Common myeloid progenitor, CD34-positive (primary cell): ENCODE data around the gene PPP6R3.
"Not testable (repeated sequence)": the region's sequence is repeated elsewhere in the genome, so short reads cannot be mapped to it uniquely, and the experiment has no call there.

ENCODE experiments used
- CTCF ChIA-PET: fragments of 350-600 bp; sonication (Branson Sonifier 250); formaldehyde crosslinking; loops from one replicate; lab custom pipeline; 2021; ENCODE audit warnings: antibody characterized with exemption; lab: Charles Lee
- POLR2A ChIA-PET: fragments of 350-600 bp; sonication (Branson Sonifier 250); formaldehyde crosslinking; loops from one replicate; lab custom pipeline; 2021; ENCODE audit warnings: antibody characterized with exemption; lab: Charles Lee
- DNase-seq, 3 donors: peaks; one replicate each; pipeline versions ENCODE4 v3.0.0 to v3.0.0-alpha.2; 2013
- H3K27ac ChIP-seq, 2 experiments: 1 replicate in 1 of 2; 2 replicates in 1 of 2; pipeline ENCODE4 v1.7.0; 2013; ENCODE audit warnings: inconsistent platforms in 2 of 2, low read length in 2 of 2, mild to moderate bottlenecking in 2 of 2, low read depth in 1 of 2, moderate library complexity in 1 of 2; ENCODE audit not compliant: severe bottlenecking in 2 of 2, insufficient read depth in 1 of 2, poor library complexity in 1 of 2
- H3K27me3 ChIP-seq, 5 experiments: replicated peaks in 2 of 5; 1 replicate in 3 of 5; 2 replicates in 2 of 5; pipeline versions ENCODE4 v1.6.1 to v1.7.0; 2013; ENCODE audit warnings: low read length in 4 of 5, mild to moderate bottlenecking in 2 of 5, moderate library complexity in 2 of 5, inconsistent platforms in 1 of 5; ENCODE audit not compliant: insufficient read depth in 5 of 5, control insufficient read depth in 4 of 5
- H3K36me3 ChIP-seq, 4 experiments: 1 replicate in 2 of 4; 2 replicates in 2 of 4; pipeline versions ENCODE4 v1.6.1 to v1.7.0; 2013; ENCODE audit warnings: low read length in 3 of 4, control low read depth in 1 of 4, mild to moderate bottlenecking in 1 of 4; ENCODE audit not compliant: control insufficient read depth in 4 of 4, insufficient read depth in 4 of 4
- H3K4me1 ChIP-seq, 4 experiments: 1 replicate in 3 of 4; 2 replicates in 1 of 4; pipeline versions ENCODE4 v1.6.1 to v1.7.1; 2013; ENCODE audit warnings: low read length in 3 of 4, mild to moderate bottlenecking in 3 of 4, control low read depth in 1 of 4, inconsistent platforms in 1 of 4, moderate library complexity in 1 of 4; ENCODE audit not compliant: control insufficient read depth in 4 of 4, insufficient read depth in 4 of 4; ENCODE audit errors: control extremely low read depth in 1 of 4
- H3K4me3 ChIP-seq, 7 experiments: 1 replicate in 4 of 7; 2 replicates in 3 of 7; pipeline versions ENCODE4 v1.5.1 to v1.7.0; 2013; ENCODE audit warnings: mild to moderate bottlenecking in 7 of 7, low read length in 6 of 7, moderate library complexity in 6 of 7, inconsistent platforms in 2 of 7, low read depth in 2 of 7, control low read depth in 1 of 7; ENCODE audit not compliant: insufficient read depth in 4 of 7, control insufficient read depth in 1 of 7; ENCODE audit errors: extremely low read depth in 1 of 7
- H3K9me3 ChIP-seq, 5 experiments: 1 replicate in 4 of 5; 2 replicates in 1 of 5; pipeline versions ENCODE4 v1.6.1 to v1.7.1; 2013; ENCODE audit warnings: low read length in 4 of 5, mild to moderate bottlenecking in 2 of 5, inconsistent platforms in 1 of 5, low read depth in 1 of 5, moderate library complexity in 1 of 5; ENCODE audit not compliant: control insufficient read depth in 4 of 5, insufficient read depth in 2 of 5; ENCODE audit errors: control extremely low read depth in 1 of 5
- WGBS: methylation state at CpG from one replicate; pipeline ENCODE4 v1.1.5; 2013; ENCODE audit not compliant: insufficient coverage; 5-methylcytosine and 5-hydroxymethylcytosine counted together

The PPP6R3 gene

DNA sequence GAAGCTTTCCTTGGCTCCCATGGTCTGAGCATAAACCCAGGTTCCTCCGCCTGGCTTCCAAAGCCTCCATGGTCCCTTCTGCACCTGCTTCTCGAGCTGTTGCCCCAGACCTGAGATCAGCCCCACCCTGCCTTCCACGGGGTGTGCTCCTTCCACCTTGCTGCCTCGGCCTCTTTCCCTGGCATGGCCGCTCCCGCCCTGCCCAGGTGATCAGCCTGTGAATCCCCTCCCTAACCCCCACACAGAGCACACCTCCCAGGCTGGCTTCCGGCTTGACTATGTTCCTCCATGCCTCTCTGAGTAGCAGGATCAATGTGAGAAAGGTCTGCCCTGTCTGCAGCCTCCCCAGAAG, 2.7 kb upstream of the PPP6R3 start:
- Histone ChIP-seq H3K27me3 (peaks cover 0 to 2% (median 0%) of the 10 kb centered on the region in 5 experiments), H3K9me3 (no peaks in the 10 kb centered on the region), H3K4me3 (no peak overlapping the region), H3K36me3 (peaks cover 0 to 3% (median 0%) of the 10 kb centered on the region in 4 experiments), H3K27ac (no peak overlapping the region), H3K4me1 (peaks cover 13 to 19% (median 18%) of the 10 kb centered on the region in 4 experiments)
- WGBS, result 94% methylated on average over 7 of the region's 7 CpGs
- no peak for DNase-seq
- POLR2A ChIA-PET, result no interaction called here
- CTCF ChIA-PET, result interaction anchor here (0.6 to 1.0 kb wide), 2 partner anchors 8 to 13 kb away, joined by 3 to 4 read pairs; no protein-coding TSS in a partner anchor

DNA sequence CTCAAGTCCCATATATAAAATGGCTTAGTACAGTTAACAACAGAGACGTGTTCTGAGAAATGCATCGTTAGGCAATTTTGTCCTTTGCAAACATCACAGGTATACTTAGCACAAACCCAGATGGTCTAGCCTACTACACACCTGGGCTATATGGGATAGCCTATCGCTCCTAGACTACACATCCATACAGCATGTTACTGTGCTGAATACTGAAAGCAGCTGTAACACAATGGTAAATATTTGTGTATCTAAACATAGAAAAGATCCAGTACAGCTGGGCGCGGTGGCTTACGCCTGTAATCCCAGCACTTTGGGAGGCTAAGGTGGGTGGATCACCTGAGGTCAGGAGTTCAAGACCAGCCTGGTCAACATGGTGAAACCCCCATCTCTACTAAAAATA, 2.2 kb upstream of the PPP6R3 start:
- H3K27me3 ChIP-seq, DNase-seq, H3K4me3 ChIP-seq, H3K27ac ChIP-seq, CTCF ChIA-PET, H3K36me3 ChIP-seq, H3K9me3 ChIP-seq, POLR2A ChIA-PET: not testable (repeated sequence)
- H3K4me1 ChIP-seq, result peaks cover 16 to 23% (median 22%) of the 10 kb centered on the region in 4 experiments
- 100% methylated on average over 1 of the region's 6 CpGs for WGBS

DNA sequence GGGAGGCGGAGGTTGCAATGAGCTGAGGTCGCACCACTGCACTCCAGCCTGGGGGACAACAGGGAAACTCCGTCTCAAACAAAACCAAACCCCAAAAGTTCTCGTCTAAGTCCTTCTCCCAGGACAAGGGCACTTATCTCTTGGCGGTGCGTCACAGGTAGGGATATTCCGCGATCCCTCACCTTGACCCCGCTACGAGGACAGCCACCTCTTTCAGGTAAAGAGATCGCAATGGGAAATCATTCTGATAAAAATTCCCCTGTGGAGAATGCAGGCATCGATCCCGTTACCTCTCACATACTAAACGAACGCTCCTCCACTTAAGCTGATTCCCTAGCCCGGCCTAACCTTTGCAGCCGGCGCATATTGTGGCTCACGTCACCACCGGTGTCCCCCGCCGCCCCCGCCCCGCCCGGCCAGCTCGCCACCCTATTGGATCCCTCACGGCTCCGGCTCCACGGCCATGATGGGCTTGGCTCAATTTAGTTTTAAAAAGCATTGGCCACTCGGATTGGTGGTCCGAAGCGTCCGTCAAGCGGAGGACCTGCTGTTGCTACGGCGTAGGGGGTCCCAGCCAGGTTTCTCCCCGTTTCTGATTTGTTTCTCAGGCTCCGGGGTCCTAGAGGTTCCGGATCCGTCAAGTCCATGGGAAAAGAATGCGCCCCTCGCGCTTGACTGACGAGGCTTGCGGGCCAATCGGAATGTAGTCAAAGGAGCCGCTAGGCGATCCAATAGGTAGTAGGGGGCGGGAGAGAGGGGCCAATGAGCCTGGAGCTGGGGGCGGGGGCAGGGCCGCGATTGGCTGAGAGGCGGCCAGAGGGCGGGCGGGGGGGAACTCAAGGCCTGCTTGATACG, 439 bp upstream of the PPP6R3 start:
- H3K27ac ChIP-seq, result peak overlapping the region; percentile 86
- H3K4me1 ChIP-seq, result peaks cover 17 to 38% (median 29%) of the 10 kb centered on the region in 4 experiments
- WGBS, result 8% methylated on average over 45 of the region's 56 CpGs
- ChIA-PET CTCF (interaction anchor here (0.9 to 1.4 kb wide), 2 partner anchors 13 to 39 kb away, joined by 3 to 5 read pairs; no protein-coding TSS in a partner anchor), POLR2A (interaction anchor here (1.2 kb wide), 1 partner anchor 90 kb away, joined by 3 read pairs; no protein-coding TSS in a partner anchor)
- H3K4me3 ChIP-seq, result peak overlapping the region; percentile 80 to 97 (median 92)
- no peaks in the 10 kb centered on the region for H3K9me3 ChIP-seq
- DNase-seq, result peak; percentile 100
- peaks cover 0 to 8% (median 0%) of the 10 kb centered on the region in 4 experiments for H3K36me3 ChIP-seq
- peaks cover 0 to 2% (median 0%) of the 10 kb centered on the region in 5 experiments for H3K27me3 ChIP-seq

DNA sequence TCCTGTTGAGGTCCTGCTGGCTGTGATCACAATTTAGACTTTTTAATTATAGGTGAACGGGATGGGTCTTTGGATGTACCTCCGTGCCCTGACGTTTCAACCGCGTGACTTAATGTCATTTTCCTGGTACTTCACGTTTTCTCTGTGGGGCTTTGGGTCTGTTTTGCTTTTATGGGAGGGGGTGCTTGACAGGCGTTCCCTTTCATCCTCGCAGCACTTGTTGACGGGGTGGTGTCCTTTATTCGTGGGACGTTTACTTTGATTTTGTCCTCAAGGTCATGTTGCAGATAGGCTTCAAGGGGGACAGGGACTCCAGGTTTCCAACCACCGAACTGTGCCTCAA, 994 bp downstream of the PPP6R3 start:
- Histone ChIP-seq H3K9me3 (no peaks in the 10 kb centered on the region), H3K36me3 (peaks cover 0 to 14% (median 0%) of the 10 kb centered on the region in 4 experiments), H3K27me3 (no peaks in the 10 kb centered on the region), H3K27ac (peak overlapping the region; percentile 86), H3K4me3 (peak overlapping the region; percentile 45 to 97 (median 92)), H3K4me1 (peaks cover 17 to 45% (median 29%) of the 10 kb centered on the region in 4 experiments)
- 2% methylated on average over 6 of the region's 12 CpGs for WGBS
- CTCF ChIA-PET, result interaction anchor here (1.7 kb wide), 1 partner anchor 58 kb away, joined by 4 read pairs; no protein-coding TSS in a partner anchor
- DNase-seq, result no peak
- POLR2A ChIA-PET, result no interaction called here

DNA sequence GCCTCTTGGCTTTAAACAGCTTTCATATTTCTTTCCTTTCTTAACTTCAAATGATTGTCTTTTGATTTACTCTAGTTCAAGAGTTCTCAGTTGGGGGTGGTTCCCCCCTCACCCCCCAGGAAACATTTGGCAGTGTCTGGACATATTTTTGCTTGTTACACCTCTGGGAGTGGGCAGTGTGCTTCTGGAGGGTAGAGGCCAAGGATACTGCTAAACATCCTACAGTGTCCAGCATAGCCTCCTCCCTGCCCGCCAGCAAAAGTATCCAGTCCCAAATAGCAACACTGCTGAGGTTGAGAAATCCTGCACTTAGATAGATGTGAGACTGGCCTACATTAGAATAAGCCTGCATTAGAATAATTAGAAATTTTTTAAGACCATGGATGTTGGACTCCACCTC, 3.2 kb downstream of the PPP6R3 start:
- no CpG with 5 or more reads among the region's 1 CpG for WGBS
- peak overlapping the region in 2 of 7 experiments; percentile 92 to 97 for H3K4me3 ChIP-seq
- POLR2A ChIA-PET, result no interaction called here
- H3K27ac ChIP-seq, result peak overlapping the region in 1 of 2 experiments; percentile 65
- H3K36me3 ChIP-seq, result peaks cover 0 to 23% (median 5%) of the 10 kb centered on the region in 4 experiments
- no peaks in the 10 kb centered on the region for H3K9me3 ChIP-seq
- CTCF ChIA-PET, result interaction anchor here (1.4 kb wide), 1 partner anchor 9 kb away, joined by 4 read pairs; no protein-coding TSS in a partner anchor
- H3K4me1 ChIP-seq, result peaks cover 20 to 61% (median 42%) of the 10 kb centered on the region in 4 experiments
- no peak for DNase-seq
- no peaks in the 10 kb centered on the region for H3K27me3 ChIP-seq

DNA sequence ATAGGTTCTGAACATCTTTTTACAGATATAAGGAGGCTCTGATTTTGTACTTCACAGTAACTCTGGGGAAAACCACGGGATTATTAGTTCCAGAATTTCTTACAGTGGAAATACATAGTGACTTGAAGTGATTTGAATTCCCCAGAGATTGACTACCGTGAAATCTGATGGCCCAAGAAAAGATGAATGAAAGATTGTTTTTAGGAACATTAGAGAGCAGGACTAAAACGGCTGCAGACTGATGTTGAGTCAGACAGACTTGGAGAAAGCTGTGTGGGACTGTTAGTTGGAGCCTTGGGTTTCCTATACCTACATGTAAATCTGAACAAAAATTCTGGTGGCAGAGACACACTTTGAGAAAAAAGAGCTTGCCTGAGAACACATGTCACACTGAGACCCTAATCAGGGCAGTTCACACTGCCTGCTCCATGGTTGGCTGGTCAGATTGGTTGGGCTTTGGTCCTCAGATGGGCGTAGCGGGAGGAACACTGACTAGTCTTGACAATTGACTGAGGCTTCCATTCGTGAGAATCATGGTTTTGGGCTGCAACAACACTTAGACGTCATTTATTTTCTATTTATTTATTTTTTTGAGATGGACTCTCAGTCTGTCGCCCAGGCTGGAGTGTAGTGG, 6.8 kb downstream of the PPP6R3 start:
- Histone ChIP-seq H3K9me3 (no peaks in the 10 kb centered on the region), H3K27me3 (no peaks in the 10 kb centered on the region), H3K27ac (no peak overlapping the region), H3K36me3 (peaks cover 0 to 28% (median 5%) of the 10 kb centered on the region in 4 experiments), H3K4me1 (peaks cover 33 to 84% (median 66%) of the 10 kb centered on the region in 4 experiments), H3K4me3 (no peak overlapping the region)
- POLR2A ChIA-PET, result no interaction called here
- 100% methylated on average over 3 of the region's 8 CpGs for WGBS
- no peak for DNase-seq
- CTCF ChIA-PET, result interaction anchor here (0.6 to 1.4 kb wide), 3 partner anchors 31 to 215 kb away, joined by 3 read pairs; no protein-coding TSS in a partner anchor
